T-helper 2 cell treated with Interferon-gamma antibody and Interleukin-4, amounts not matched to agents 5 μg/mL and 100 μg/mL, for 36 hours (primary cell): ENCODE data around the gene PMS1.

ENCODE experiments used
- DNase-seq: peaks from one replicate; pipeline ENCODE4 v3.0.0; 2021; ENCODE audit warnings: low spot score
- H3K27ac Mint-ChIP-seq: one replicate; pipeline ENCODE4 v1.8.0; 2021; ENCODE audit warnings: mild to moderate bottlenecking, mixed read lengths
- H3K27me3 Mint-ChIP-seq: one replicate; pipeline ENCODE4 v1.8.0; 2021; ENCODE audit warnings: low read depth, mixed read lengths
- H3K36me3 Mint-ChIP-seq: one replicate; pipeline ENCODE4 v1.8.0; 2021; ENCODE audit warnings: low read depth, mixed read lengths
- H3K4me1 Mint-ChIP-seq: one replicate; pipeline ENCODE4 v1.8.0; 2021; ENCODE audit warnings: low read depth, mixed read lengths
- H3K4me3 Mint-ChIP-seq: one replicate; pipeline ENCODE4 v1.8.0; 2022; ENCODE audit warnings: mild to moderate bottlenecking, moderate library complexity, mixed read lengths
- H3K9me3 Mint-ChIP-seq: one replicate; pipeline ENCODE4 v1.8.0; 2021; ENCODE audit warnings: mixed read lengths

PMS1 gene

DNA sequence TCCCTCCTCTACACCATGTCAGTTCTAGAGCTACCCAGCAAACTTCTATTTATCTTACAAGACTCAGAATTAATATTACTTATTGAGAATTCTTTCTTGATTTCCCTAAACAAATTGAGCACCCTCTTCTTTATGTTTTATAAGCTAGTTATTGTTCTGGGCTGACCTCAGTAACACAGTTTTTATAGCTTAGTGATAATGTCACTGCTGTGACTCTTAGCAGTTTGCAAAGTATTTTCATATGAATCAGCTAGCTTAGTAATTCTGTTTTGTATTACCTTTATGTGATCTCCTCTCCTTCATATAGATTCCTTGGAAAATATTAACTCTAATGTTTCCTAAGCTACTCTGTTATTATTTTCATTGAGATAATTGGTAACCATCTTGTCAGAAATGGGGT, 114.9 kb downstream of the PMS1 start:
- no peaks in the 10 kb centered on the region for H3K4me1 Mint-ChIP-seq
- DNase-seq: no peak
- H3K9me3 Mint-ChIP-seq: no peaks in the 10 kb centered on the region
- H3K27ac Mint-ChIP-seq: no peak overlapping the region
- H3K4me3 Mint-ChIP-seq: no peak overlapping the region
- H3K27me3 Mint-ChIP-seq: peaks cover 19% of the 10 kb centered on the region
- no peaks in the 10 kb centered on the region for H3K36me3 Mint-ChIP-seq

DNA sequence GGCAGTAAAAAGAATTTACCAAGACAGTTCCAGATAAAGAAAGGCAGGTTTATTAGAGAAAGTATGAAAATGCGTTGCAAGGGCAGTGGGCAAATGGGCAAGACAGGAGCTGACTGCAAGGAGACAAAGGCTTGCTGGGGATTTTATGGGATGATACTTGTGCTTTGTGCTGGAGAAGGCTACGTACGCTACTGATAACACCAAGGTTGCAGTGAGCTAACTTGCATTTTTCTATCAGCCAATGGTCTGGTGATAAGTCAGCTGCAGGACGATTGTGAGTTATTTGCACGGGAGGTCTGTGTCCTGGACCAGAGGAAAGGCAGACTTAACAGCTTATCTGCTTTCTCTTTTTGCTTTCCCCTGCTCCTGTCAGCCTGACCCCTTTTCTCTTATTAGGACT, 116.5 kb downstream of the PMS1 start:
- no peak overlapping the region for H3K27ac Mint-ChIP-seq

DNA sequence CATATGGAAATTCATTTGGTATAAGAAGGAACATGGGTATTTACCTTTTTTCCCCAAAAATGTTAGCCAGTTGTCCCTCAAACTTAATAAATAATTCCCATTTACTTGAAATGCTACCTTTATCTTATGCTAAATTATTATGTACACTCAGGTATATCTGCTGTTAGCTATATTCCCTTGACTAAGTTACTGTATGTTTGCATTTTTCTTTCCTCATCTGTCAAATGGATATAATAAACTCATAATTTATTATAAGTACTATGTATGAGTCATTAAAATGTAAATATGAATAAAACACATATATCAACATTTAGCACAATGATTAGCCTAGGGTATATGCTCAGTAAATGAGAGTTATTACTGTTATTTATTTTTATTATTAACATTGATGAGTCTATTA, 117.4 kb downstream of the PMS1 start:
- H3K4me3 Mint-ChIP-seq: no peak overlapping the region
- no peaks in the 10 kb centered on the region for H3K36me3 Mint-ChIP-seq
- no peaks in the 10 kb centered on the region for H3K9me3 Mint-ChIP-seq
- DNase-seq: no peak
- H3K4me1 Mint-ChIP-seq: no peaks in the 10 kb centered on the region
- H3K27ac Mint-ChIP-seq: no peak overlapping the region
- peaks cover 23% of the 10 kb centered on the region for H3K27me3 Mint-ChIP-seq

More for the DNA sequence above, 116.5 kb downstream of the PMS1 start:
- no peak for DNase-seq
- Mint-ChIP-seq H3K27me3 (peaks cover 20% of the 10 kb centered on the region), H3K36me3 (no peaks in the 10 kb centered on the region), H3K4me3 (no peak overlapping the region), H3K9me3 (no peaks in the 10 kb centered on the region), H3K4me1 (no peaks in the 10 kb centered on the region)

DNA sequence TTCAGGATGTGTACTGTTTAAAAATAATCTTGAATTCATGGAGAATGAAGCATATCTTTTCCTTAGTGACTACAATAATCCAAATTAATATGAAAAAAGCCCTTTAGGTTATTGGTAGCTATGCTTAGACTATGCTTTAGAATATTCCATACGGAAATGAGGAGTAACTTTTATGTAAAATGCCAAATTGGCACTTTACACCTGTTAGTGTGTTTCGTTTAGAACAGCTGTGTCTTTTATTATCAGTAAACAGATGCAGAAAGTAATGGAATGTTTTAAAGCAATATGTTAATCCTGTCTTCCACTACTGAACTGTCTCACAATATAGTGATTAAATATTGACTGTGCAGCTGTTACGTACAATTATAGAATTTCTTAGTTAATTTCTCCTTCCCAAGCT, 129.6 kb downstream of the PMS1 start:
- Mint-ChIP-seq H3K27me3 (peaks cover 6% of the 10 kb centered on the region), H3K4me1 (no peaks in the 10 kb centered on the region), H3K9me3 (no peaks in the 10 kb centered on the region), H3K36me3 (no peaks in the 10 kb centered on the region), H3K4me3 (no peak overlapping the region), H3K27ac (no peak overlapping the region)
- DNase-seq: no peak

DNA sequence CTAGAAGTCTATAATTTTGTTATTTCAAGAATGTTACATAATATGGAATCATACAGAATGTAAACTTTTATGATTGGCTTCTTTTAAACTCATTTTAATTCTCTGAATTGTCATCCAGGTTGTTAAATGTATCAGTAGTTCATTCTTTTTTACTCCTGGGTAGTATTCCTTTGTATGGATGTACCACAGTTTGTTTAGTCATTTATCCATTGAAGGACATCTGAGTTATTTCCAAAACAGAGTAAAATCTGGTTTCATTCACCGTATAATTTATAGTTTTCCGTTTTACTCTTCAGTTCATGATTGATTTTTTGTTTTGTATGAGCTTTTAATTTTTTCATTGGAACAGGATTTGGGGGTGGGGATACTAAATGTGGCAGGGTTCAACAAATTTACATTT, 132.4 kb downstream of the PMS1 start:
- H3K27ac Mint-ChIP-seq: no peak overlapping the region
- DNase-seq: no peak
- H3K27me3 Mint-ChIP-seq: peaks cover 8% of the 10 kb centered on the region
- H3K9me3 Mint-ChIP-seq: no peaks in the 10 kb centered on the region
- H3K4me1 Mint-ChIP-seq: peaks cover 3% of the 10 kb centered on the region
- H3K36me3 Mint-ChIP-seq: no peaks in the 10 kb centered on the region
- no peak overlapping the region for H3K4me3 Mint-ChIP-seq
